HG03565 (cell line): ENCODE data around the gene NGEF.
"Not testable (repeated sequence)": the region's sequence is repeated elsewhere in the genome, so short reads cannot be mapped to it uniquely, and the experiment has no call there.

ENCODE experiments used
- ATAC-seq: cut with Tn5 transposase; IDR thresholded peaks from one replicate; pipeline ENCODE4 v1.9.1; 2021; ENCODE audit warnings: mild to moderate bottlenecking, moderate library complexity; ENCODE audit not compliant: unreplicated experiment

Gene NGEF

DNA sequence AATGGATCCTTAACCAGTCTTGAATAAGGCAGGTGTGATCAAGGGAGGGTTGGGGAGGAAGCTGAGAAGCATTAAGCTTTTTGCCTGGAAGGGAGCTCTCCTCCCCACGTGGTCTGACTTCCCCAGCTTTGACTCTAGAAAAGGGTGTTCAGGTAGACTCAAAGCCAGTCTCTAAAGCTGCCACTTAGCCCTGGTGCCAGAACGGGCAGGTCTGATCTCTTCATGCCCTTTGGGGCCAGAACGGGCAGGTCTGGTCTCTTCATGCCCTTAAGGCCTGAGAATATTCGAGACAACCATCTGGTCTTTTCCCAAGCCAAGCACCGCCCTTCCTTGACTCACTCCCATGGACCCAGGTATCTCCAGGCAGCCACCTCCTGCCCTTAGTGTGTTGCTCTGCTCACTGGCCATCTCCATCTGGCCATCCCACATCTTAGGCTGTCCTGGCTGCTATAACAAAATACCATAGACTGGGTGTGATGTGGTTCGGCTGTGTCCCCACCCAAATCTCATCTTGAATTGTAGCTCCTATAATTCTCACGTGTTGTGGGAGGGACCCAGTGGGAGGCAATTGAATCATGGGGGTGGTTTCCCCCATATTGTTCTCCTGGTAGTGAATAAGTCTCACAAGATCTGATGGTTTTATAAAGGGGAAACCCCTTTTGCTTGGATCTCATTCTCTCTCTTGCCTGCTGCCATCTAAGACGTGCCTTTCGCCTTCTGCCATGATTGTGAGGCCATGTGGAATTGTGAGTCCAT is 83.6 kb downstream of the NGEF start:
- ATAC-seq = no peak

DNA sequence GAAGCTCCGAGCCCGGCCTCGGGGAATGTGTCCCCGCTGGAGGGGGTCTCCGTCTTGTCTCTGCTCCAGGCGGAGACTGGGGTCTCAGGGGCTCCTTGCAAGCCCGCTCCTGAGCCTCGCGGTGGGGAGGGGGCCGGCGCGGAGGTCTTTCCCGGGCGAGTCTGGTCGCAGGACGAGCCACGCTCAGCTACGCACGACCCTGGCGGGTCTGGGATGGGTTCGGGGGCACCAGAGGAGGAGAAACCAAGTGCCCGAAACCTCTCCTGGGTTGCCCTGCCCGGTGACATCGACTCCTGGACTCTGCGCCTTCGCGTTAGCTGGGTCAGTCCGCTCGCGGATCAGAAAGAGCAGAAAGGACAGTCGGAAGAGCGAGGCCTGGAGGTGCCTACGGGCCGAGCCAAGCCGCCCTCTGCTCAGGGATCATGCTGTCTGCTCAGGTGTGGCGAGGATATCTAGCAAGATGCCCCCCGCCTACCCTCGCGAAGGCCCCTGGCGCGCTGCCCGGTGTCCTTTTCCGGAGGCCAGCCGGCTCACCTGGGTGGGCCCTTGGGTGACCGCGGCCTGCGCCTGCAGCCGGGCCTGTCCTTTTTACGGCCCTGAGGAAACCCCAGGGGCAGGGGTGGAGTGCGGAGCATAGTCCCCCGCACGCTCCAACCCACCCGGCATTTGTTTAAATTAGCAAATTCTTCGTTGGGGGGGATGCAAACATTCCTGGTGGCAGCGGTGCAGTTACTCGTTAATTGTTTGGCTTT is 84.3 kb downstream of the NGEF start:
- no peak for ATAC-seq

DNA sequence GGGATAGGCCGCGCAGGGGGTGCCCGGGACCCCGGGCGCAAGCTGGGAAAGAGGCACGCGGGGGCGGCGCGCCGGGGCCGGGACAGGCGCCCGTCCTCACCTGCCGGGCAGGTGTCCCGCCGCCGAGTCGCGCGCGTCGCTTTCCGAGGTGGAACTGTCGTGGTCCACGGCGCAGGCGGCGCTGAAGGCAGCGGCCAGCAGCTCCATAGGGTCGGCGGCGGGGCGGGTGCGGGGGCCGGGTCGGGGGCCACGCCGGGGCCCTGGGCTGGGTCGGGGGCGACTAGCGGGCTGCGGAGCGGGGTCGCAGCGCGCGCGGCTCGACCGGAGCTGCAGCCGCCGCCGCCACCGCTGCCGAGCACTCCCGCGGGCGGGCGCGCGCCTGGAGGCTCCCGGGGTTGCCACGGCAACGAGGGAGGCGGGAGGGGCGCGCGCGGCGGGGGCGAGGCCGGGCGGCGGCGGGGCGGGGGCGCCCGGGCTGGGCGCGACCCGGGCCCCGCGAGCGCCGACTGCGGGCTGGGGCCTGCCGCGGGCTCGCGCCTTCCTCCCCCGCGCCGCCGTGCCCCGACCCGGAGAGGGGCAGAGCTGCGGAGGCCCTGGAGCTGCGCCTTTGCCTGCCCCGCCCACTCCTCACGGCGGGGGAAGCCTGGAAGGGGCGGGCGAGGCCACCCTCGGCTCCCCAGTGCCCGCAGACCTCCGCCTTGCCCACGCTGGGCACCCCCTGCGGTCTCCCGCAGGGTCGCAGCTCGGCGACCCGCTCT is 85.1 kb downstream of the NGEF start:
- ATAC-seq = no peak

DNA sequence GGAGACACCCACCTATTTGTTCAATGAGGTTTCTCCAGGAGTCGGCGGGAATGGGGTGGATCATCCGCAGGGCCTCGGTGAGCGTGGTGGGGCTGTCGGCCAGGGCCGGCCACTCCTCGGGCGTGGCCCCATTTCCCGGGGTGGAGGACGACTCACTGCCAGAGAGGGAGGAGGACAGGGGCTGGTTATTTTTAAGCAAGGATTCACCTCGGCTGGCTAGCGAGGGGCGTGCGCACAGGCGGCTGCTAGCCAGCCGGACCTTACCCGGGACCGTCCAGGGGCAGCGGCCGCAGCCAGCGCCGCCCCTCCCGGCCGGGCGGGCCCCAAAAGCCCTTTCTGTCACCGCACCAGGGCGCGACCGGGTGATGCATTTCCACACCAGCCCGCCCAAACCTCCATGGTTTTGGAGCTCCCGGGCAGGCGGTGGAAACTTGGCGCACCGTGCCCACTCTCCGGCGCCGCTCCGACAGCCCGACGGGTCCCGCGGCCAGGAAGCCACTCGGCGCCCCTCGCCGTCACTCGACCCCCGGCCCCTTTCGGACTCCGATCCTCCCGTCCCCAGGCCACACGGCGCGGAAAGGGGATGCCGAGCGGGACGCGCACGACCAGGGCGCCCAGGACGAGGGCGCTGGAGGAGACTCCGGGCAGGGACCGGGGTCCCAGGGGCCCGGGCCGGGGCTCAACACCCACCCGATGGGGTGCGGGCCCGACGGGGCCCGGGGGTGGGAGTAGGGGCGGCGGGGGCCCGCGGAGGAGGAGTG is 85.8 kb downstream of the NGEF start:
- no peak for ATAC-seq

DNA sequence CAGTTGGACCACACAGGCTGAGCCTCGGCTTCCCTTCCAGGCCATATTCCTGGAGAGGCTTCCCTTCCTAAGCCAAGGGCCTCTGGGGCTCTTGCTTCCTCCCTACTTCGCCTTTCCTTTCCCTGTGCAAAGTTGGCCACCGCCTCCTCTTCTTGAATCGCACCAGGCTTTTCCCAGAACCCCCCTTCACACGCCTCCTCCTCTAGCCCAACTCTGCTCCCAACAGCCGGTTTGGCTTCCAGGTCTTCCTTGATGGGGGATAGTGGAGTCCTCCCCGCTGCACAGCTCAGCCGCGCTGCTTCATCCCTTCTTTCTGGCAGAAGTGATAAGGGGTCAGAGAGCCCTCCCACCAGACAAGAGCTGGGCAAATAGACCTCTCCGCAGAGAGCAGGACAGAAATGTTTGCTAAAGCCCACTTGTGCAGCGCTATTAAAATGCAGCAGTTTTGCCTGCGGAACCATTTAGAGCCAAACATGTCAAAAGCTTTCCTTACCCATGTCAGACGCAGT is 86.6 kb downstream of the NGEF start:
- no peak for ATAC-seq

DNA sequence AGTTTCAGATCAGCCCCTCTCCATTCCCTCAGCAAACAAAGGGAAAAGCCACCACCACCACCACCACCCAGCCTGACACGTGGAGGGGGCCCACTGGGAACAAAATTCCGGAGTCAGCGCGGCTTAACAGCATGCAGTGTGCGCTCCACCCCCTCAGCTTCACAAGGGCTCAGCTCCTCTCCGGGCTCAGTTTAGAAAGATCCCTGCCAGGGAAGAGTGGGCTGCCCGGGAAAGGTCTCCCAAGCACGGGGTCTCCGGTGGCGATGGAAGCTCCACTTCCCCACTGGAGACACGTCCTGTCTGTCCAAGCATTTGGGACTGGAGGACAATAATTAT is 87.3 kb downstream of the NGEF start:
- no peak for ATAC-seq

DNA sequence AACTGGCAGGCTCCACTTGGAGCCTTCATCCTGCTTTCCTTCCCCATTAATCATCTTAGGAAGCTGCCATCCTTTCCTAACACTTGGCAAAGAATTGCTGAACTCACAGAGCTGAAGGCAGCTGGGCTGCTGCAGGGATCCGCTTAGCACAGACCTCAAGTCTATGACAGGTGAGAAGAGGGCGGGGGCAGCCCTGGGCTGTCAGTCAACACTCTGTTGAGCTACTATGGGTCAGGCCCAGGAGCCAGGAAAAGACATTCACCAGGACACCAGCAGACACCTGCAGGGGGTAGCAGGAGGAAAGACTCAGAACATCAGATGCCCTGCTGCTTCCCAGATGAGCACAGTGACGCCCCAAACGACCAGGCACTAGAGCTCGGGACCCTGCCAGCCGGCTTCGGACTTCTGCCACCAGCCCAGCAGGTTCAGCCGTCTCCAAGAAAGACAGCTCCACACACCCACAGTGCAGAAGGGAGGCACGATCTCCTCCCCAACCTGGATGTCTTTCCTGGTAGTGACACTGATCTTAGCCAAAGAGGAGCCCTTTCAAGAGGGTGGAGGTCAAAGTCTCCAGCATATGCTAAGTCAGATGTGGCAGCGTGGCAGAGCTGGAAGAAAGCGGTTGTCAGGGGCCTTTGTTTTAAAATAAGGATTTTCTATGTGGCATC is 87.8 kb downstream of the NGEF start:
- ATAC-seq = no peak

DNA sequence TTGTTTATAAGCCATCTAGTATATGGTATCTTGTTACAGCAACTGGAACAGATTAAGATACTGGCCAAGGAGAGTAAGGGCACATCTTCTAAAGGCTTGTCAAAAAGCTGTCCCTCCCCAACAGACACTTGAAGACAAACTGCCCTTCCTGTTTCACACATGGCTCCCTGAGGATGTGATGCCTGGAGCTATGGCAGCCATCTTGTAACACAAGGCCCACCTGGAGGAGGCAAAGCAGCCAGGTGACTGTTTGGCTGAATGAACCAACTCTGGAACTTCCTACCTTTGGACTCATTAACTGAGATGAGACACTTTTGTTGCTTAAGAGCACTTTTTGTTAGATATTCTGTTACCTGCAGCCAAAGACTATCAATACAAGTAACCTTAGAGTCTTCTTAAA is 88.6 kb downstream of the NGEF start:
- no peak for ATAC-seq

DNA sequence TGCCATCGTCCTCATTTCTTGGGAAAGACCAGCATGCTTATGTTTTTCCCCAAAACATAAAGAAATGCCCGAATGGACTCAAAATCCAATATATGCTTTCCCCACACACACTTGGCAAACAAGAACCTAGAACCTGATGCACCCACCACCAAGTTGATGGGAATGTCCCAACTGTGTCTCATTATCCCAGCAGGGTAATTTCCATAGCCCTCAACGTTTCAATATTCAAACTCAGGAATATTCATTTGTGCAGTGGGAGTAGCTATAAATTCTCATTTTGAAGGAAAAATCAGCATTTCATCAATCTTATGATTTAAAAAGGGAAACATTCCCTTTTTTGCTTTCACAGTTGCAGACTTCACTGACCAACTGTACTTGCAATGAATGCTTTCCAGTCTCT is 92.3 kb downstream of the NGEF start:
- no peak for ATAC-seq

DNA sequence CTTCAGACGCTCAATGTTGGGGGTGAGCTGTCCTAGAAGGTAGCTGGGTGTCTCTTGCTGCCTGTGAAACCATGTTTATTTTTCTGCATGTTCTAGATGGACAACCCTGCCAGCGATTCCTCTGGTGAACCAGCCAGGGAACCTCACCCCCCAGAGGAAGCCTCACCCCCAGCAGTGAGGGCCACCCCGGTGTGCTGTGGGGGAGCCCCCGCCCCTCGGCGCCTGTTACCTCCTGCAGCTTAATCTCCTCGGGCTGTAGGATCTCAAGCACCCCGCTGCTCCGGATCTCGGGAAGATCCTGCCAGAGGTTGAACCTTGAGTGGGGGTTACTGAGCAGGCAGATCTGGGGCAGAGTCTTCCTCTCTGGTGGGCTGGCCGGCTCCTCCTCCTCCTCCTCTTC is 93.0 kb downstream of the NGEF start:
- ATAC-seq = no peak

DNA sequence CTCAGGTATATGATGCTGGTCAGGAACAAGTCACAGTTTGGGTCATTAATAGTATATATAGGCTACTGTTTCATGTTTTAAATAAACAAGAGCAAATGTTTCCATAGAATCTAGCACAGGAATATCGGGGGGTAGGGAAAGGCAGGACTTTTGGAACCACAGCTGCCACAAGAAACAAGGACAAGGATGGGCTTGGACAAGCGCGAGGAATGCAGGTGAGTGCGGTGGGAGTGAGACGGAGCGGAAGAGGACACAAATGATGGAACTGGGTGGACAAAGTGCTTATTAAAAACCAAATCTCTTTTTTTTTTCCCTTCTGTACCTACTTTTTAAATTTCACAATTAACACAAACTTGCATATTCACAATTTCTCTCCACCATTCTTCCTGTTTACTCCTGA is 93.9 kb downstream of the NGEF start:
- ATAC-seq = no peak

DNA sequence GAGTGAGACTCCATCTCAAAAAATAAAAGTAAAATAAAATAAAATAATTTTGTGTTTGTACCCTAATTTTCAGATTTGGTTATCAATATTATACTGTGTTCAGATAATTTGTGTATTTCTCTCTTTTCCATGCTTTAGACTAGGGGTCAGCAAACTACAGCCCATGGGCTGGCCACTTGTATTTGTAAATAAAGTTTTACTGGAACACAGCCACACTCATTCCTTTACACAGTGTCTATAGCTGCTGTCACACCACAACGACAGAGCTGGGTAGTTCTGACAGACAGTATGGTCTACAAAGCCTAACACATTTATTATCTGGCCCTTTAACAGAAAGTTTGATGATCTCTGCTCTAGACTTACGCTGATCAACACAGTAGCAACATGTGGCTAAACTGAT is 99.2 kb downstream of the NGEF start:
- ATAC-seq = no peak

DNA sequence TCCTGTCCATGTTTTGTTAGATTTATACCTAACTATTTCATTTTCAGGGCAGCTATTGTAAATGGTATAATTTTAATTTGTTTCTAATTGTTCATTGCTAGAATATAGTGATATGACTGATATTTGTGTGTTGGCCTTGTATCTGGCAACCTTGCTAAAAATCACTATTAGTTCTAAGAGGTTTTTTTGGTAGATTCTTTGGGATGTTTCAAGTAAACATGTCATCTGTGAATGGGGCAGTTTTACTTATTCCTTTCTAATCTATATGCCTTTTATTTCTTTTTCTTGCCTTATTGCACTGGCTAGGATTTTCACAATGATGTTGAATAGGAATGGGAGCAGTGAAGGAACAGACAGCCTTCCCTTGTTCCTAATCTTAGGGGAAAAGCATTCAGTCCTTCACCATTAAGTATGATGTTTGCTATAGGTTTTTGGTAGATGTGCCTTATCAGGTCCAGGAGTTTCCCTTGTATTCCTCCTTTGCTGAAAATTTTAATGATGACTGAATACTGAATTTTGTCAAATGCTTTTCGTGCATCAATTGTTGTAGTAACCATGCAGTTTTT is 101.3 kb downstream of the NGEF start:
- ATAC-seq = no peak

DNA sequence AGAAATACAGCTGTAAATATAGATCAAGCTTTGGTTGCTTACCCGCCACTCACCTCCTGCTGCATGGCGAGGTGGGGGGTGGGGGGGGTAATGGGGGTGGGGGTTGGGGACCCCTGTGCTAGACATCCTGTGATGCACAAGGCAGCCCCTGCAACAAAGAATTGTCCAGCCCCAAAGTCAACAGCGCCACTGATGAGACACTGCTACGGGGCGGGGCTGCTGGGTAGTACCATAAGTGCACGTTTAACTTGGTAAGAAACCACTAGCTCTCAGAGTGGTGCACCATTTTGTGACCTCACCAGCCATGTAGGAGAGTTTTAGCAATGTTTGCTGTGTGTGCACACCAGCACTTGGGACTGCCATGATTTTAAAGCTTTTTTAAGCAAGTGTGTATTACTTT is 102.7 kb downstream of the NGEF start:
- no peak for ATAC-seq

DNA sequence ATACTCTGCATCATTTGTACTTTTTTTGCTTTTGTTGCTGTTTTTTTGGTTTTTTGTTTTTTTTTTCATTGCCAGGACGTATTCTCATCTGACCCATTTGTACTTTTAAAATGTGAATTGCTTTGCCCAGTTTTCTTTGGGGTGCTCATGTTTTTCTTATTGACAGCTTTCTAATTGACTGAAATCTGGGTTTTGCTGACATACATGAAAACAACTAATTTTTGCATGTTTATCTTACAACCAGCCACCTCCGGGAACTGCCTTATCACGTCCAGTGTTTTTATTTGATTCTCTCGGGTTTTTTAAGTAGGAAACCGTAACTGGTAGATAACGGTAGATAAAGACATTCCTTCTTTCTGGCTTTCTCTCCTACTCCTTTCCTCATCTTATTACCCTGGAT is 104.4 kb downstream of the NGEF start:
- ATAC-seq = no peak

DNA sequence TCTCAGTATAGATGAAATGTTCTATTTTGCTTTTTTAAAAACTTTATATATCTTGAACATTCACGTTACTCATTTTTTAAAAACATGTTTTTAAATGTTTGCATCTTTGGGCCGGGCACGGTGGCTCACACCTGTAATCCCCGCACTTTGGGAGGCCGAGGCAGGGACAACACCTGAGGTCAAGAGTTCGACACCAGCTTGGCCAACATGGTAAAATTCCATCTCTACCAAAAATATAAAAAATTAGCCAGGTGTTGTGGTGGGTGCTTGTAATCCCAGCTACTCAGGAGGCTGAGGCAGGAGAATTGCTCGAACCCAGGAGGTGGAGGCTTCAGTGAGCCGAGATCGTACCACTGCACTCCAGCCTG is 105.4 kb downstream of the NGEF start:
- ATAC-seq = not testable (repeated sequence)

DNA sequence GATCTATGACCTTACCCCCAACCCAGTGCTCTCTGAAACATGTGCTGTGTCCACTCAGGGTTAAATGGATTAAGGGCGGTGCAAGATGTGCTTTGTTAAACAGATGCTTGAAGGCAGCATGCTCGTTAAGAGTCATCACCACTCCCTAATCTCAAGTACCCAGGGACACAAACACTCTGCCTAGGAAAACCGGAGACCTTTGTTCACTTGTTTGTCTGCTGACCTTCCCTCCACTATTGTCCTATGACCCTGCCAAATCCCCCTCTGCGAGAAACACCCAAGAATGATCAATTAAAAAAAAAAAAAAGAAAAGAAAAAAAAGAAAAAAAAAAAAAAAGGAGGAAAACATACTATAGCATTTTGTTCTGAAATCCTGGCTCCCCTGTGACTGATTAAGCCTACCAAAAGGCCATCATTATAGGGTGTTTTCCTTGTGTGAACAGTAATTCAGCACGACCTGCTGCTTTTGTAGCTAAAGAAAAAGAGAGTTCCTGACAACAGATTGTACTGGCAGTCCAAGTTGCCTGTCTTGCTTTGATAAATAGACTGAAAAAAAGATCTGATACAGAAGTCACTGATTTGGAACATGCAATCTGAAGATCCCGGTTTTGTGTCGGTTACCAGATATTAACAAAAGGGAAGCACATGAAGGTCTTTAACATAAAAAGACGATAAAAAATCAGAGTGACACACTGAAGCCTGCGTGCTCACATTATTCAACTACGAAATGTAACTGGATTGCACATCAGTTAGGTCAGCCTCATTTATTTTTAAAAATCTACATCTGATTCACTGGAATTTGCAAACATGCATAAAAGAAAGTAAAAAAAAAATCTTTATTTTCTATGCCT is 106.0 kb downstream of the NGEF start:
- ATAC-seq = not testable (repeated sequence)

DNA sequence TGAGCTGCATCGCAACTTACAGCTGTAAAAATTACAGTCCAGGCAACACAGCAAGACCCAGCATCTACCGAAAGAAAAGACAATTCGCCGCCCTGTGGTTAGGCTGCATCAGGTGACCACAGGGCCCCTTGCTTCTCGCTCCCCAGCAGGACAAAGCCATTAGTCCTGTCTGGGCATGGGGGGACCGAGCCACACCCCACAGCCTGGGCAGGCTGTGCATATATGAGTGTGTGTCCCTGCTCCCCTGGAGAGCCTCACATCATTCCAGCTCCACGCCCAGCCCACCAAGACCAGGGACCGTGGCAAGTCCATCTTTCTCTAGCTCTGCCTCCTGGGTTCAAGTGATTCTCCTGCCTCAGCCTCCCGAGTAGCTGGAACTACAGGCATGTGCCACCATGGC is 109.1 kb downstream of the NGEF start:
- ATAC-seq = no peak
